Activated CD8-positive, alpha-beta memory T cell treated with anti-CD3 and anti-CD28 coated beads, Interleukin-2, amount 10 ng/mL, durations not matched to agents 7 days and 5 days (primary cell): ENCODE measurements around the gene GPX4. TPM values are rescaled to one million over a fixed set of nuclear protein-coding genes. Genes with fewer than 3 reads are reported as not detected.

Experiments
- ATAC-seq: fragments of 150-1000 bp; cut with Tn5 transposase; one replicate; pipeline ENCODE4 v1.10.0; 2021; ENCODE audit warnings: moderate library complexity
- CTCF ChIA-PET: fragments of 350-600 bp; sonication (Branson Sonifier 250); formaldehyde crosslinking; loops from one replicate; lab custom pipeline; 2021; ENCODE audit warnings: antibody characterized with exemption; lab: Charles Lee
- DNase-seq: peaks from one replicate; pipeline ENCODE4 v3.0.0-alpha.2; 2020
- H3K27ac Mint-ChIP-seq: one replicate; pipeline ENCODE4 v1.8.0; 2021; ENCODE audit warnings: mild to moderate bottlenecking, mixed read lengths
- H3K27me3 Mint-ChIP-seq: one replicate; pipeline ENCODE4 v1.8.0; 2021; ENCODE audit warnings: mixed read lengths
- H3K36me3 Mint-ChIP-seq: one replicate; pipeline ENCODE4 v1.8.0; 2021; ENCODE audit warnings: mild to moderate bottlenecking, mixed read lengths
- H3K4me1 Mint-ChIP-seq: one replicate; pipeline ENCODE4 v1.8.0; 2021; ENCODE audit warnings: mixed read lengths
- H3K4me3 Mint-ChIP-seq: one replicate; pipeline ENCODE4 v1.8.0; 2021; ENCODE audit warnings: mild to moderate bottlenecking, moderate library complexity, mixed read lengths
- H3K9me3 Mint-ChIP-seq: one replicate; pipeline ENCODE4 v1.8.0; 2022; ENCODE audit warnings: low read depth, mixed read lengths
- total RNA-seq, 2 experiments: library from RNA; stranded (reverse); gene quantifications; one replicate each; pipeline ENCODE4 v1.2.3, GENCODE V29; 2021

GPX4 gene
- total RNA-seq, 2 experiments from 2014 or later: 143 to 217 TPM

DNA sequence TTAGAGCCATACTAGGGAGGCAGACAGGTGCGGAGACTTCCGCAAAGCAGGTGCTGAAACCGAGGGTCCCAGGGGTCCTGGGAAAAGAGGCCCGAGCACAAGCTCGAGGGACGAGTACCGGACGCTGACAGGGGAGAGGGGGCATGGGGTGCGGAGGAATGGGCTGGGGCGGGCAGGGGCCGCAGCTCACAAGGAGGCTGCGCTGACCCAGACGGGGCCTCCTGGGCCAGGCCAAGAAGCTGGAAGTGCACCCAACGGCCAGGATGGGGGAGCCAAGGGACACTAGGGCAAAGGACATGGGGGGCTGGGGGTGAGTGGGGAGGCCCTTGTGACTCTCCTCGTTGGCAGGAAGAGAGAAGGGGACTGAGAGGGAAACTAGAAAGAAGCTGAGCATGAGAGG, 10.5 kb upstream of the GPX4 start:
- Mint-ChIP-seq H3K4me3 (peak overlapping the region; percentile 86), H3K4me1 (peaks cover 54% of the 10 kb centered on the region), H3K27ac (peak overlapping the region; percentile 37), H3K27me3 (no peaks in the 10 kb centered on the region), H3K9me3 (no peaks in the 10 kb centered on the region), H3K36me3 (peaks cover 1% of the 10 kb centered on the region)
- CTCF ChIA-PET: interaction anchor here (0.6 to 3.1 kb wide), 7 partner anchors 8 to 99 kb away, joined by 3 to 12 read pairs (median 4); partner anchors contain the start of gene CNN2
- no peak for DNase-seq
- ATAC-seq: no peak

DNA sequence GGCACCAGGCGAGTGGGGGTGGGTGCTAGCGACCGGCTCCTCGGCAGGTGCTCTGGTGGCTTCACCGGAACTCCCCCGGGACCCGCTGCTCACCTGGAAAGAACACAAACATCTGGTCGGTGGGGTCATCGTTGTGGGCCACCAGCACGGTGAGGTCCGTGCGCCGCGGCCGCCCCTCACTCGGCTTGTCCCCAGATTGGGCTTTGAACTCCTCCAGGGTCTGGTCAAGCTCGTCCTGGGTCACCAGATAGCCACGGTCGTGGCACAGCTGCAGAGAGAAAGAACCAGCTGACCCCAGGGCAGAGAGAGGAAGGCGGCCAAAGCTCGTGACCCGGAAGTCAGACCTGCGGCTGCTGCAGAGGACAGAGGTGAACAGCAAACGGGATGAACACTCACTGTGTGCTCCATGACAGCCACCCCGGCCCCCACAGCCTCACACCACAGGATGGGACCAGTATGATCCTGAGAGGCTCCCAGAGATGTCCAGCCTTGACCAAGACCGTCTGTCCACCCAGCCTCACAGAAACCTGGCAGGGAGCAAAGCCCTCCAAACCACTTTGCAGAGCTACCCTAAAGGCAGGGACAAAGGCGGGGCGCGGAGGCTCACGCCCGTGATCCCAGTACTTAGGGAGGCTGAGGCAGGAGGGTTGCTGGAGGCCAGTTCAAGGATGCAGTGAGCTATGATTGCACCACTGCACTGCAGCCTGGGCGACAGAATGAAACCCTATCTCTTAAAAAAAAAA, 9.8 kb upstream of the GPX4 start:
- no peak for ATAC-seq
- H3K4me3 Mint-ChIP-seq: peak overlapping the region; percentile 86
- H3K27ac Mint-ChIP-seq: peak overlapping the region; percentile 69
- H3K27me3 Mint-ChIP-seq: no peaks in the 10 kb centered on the region
- peaks cover 3% of the 10 kb centered on the region for H3K36me3 Mint-ChIP-seq
- CTCF ChIA-PET: interaction anchor here (0.6 to 3.1 kb wide), 10 partner anchors 9 to 98 kb away, joined by 3 to 12 read pairs (median 4); partner anchors contain the start of genes ARHGAP45 and CNN2
- no peak for DNase-seq
- peaks cover 55% of the 10 kb centered on the region for H3K4me1 Mint-ChIP-seq
- no peaks in the 10 kb centered on the region for H3K9me3 Mint-ChIP-seq

DNA sequence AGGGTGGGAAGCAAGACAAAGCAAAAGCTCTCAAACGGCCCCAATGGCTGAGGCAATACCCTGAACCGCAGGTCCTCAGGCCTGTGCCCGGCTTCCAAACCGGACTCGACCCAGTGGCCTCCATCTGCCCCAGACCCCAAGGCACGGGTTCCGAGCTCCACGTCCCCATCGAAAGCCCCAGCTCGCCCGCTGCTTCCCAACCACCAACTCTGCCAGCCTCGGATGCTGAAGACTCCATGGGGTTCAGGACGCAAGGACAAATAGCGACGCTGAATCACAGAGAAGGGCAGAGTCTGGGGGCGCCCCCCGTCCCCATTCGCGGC, 9.2 kb upstream of the GPX4 start:
- H3K9me3 Mint-ChIP-seq: no peaks in the 10 kb centered on the region
- H3K4me3 Mint-ChIP-seq: peak overlapping the region; percentile 86
- peak overlapping the region; percentile 69 for H3K27ac Mint-ChIP-seq
- ATAC-seq (peak; percentile 4), DNase-seq (no peak)
- no peaks in the 10 kb centered on the region for H3K27me3 Mint-ChIP-seq
- H3K36me3 Mint-ChIP-seq: peaks cover 6% of the 10 kb centered on the region
- CTCF ChIA-PET: interaction anchor here (0.9 to 3.1 kb wide), 8 partner anchors 9 to 150 kb away, joined by 3 to 12 read pairs (median 4); partner anchors contain the start of genes ARHGAP45 and CNN2
- H3K4me1 Mint-ChIP-seq: peaks cover 60% of the 10 kb centered on the region

DNA sequence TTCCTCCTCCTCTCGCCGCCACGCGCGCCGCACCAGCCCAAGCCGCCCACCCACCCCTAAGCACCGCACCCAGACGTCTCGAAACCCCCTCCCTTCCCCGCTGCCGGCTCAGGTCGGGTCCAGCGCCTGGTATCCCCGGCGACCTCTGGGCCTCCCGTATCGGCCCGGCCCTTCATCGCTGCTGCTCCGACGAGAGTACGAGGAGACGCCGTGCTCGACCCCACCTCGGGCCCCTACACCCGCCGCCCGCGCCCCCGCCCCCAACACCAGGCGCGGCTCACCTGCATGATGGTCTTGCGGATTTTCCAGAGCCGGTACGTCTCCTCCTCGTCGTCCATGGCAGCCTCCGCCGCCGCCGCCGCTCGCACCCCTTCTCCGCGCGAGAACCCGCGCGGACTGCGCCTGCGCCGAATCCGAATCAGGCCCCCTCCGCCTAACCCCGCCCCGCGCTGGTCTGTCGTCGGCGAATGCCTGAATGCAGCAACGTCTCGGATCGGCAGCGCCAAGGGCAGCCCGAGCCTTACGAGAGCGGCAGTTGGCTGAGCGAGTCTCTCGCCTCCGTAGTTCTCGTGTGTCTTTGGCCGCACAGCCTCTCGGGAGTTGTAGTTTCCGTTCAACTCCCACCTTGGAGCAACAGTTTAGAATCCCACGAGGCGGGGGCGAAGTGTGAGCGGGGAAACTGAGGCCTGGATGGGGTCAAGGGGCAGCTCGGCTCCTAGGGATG, 8.7 kb upstream of the GPX4 start, which contains the start of gene POLR2E:
Gene POLR2E (minus strand): TSS at position 398 of the 724 bp plus-strand sequence. CDS start 60 bp downstream, at position 338.
- no peaks in the 10 kb centered on the region for H3K27me3 Mint-ChIP-seq
- peaks cover 62% of the 10 kb centered on the region for H3K4me1 Mint-ChIP-seq
- H3K9me3 Mint-ChIP-seq: peaks cover 3% of the 10 kb centered on the region
- H3K27ac Mint-ChIP-seq: peak within 1 kb of the TSS; percentile 91
- CTCF ChIA-PET: interaction anchor here (1.3 to 3.1 kb wide), 5 partner anchors 10 to 149 kb away, joined by 3 to 12 read pairs (median 6); partner anchors contain the start of gene ARHGAP45
- H3K4me3 Mint-ChIP-seq: peak within 1 kb of the TSS; percentile 86
- peak; percentile 99 for DNase-seq
- H3K36me3 Mint-ChIP-seq: peaks cover 11% of the 10 kb centered on the region
- peak; percentile 96 for ATAC-seq

DNA sequence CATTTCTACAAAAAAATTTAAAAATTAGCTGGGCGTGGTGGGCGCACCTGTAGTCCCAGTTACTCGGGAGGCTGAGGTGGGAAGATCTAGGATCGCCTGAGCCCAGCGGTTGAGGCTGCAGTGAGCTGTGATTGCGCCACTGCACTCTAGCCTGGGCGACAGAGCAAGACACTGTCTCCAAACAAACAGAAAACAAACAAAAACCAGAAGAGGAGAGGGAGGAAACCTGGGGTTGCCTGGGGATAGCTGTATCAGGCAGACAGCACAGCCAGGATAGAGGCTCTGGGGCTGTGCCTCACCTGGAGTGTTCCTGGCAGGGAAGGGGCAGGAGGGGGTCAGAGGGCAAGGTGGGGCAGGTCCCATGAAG, 6.0 kb upstream of the GPX4 start:
- H3K9me3 Mint-ChIP-seq: peaks cover 3% of the 10 kb centered on the region

DNA sequence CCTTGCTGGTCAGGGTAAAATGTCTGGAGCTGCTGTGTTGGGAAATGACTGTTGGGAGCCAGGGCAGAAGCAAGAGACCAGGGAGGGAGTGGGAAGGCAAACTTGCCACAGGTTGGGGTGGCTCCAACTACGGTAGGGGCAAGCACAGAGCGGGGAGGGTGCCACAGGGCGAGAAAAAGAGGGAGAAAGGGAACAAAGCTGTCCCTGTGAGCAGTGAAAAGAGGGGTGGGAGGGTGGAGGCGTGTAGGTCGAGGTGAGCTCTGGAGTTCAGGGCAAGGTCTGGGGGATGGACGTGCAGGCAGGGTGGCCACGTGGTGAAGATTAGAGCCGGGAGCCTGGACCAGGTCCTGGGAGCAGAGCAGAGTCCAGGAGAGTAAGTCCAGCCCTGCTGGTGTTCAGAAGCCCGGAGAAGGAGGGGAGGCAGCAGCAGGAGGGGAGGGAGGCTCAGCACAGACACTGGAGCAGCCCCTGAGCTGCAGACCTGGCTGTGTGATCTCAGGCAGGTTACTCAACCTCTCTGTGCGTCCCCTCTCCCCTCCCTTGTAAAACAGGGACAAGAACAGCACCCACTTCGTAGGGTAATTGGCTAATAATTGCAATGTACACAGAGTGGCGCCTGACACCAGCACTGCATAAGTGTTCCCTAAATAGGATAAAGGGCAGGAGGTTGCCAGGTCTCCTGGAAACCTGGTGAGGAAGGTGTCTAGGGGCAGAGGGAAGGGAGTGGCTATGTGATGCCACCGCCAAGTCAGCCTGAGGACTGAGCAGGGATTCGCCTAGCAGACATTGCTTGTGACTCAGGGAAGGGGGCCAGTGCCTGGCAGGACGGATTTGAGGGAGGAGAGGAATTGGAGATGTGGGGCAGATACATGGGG, 5.4 kb upstream of the GPX4 start:
- Mint-ChIP-seq H3K36me3 (peaks cover 11% of the 10 kb centered on the region), H3K27ac (peak overlapping the region; percentile 33), H3K9me3 (peaks cover 3% of the 10 kb centered on the region), H3K4me1 (peaks cover 68% of the 10 kb centered on the region), H3K4me3 (no peak overlapping the region), H3K27me3 (no peaks in the 10 kb centered on the region)
- ATAC-seq (no peak), DNase-seq (no peak)
- CTCF ChIA-PET: interaction anchor here (2.4 kb wide), 1 partner anchor 67 kb away, joined by 4 read pairs; no protein-coding TSS in a partner anchor

More for the DNA sequence above, 6.0 kb upstream of the GPX4 start:
- no peak for ATAC-seq
- no peak for DNase-seq
- Mint-ChIP-seq H3K4me1 (peaks cover 67% of the 10 kb centered on the region), H3K27me3 (no peaks in the 10 kb centered on the region), H3K4me3 (no peak overlapping the region), H3K36me3 (peaks cover 11% of the 10 kb centered on the region), H3K27ac (peak overlapping the region; percentile 9)
- CTCF ChIA-PET: interaction anchor here (2.4 kb wide), 1 partner anchor 67 kb away, joined by 4 read pairs; no protein-coding TSS in a partner anchor

DNA sequence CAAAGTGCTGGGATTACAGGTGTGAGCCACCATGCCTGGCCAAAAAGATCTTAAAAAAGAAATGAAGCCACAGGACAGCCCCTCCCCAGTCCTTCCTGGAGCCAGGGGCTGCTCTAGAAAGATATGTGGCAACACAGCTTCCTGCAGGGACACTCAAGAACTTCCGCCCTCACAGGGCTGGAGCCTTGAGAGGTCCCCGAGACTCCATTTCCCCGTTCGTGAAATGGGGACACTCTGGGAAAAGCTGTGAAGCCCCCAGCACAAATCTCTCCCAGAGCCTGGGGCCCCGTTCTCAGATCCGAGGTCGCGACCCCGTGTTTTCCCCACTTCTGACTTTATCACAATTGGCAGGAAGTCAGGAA, 2.5 kb upstream of the GPX4 start:
- CTCF ChIA-PET: interaction anchor here (0.9 to 1.7 kb wide), 3 partner anchors 18 to 94 kb away, joined by 3 to 6 read pairs (median 5); no protein-coding TSS in a partner anchor
- peaks cover 3% of the 10 kb centered on the region for H3K9me3 Mint-ChIP-seq
- DNase-seq (no peak), ATAC-seq (no peak)
- peaks cover 9% of the 10 kb centered on the region for H3K36me3 Mint-ChIP-seq
- no peaks in the 10 kb centered on the region for H3K27me3 Mint-ChIP-seq
- H3K4me1 Mint-ChIP-seq: peaks cover 52% of the 10 kb centered on the region
- H3K27ac Mint-ChIP-seq: peak overlapping the region; percentile 84
- H3K4me3 Mint-ChIP-seq: no peak overlapping the region

DNA sequence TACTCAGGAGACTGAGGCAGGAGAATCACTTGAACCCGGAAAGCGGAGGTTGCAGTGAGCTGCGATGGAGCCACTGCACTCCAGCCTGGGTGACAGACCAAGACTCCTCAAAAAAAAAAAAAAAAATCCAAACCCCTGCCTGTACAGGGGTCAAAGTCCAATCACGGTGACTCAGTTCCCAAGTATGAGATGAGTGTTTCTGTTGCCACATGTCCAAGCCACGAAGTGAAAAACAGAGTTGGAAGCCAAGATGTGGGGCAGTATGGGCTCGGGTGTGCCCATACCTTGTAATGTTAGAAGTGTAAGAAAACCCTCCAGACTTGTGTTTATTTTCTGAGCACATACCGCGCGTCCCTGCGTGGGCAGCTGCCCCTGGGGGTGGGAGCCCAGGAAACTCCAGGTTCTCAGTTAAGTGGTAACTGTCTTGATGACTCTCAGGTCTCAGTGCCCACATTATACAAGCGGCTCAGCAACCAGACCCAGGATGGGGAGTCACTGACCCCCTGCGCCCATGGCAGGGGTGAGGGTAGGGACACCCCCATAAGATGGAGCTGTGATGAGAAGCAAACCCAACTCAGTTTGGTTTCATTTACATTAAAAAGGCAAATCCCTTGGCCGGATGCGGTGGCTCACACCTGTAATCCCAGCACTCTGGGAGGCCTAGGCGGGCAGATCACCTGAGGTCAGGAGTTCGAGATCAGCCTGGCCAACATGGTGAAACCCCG, 1.2 kb upstream of the GPX4 start:
- peak; percentile 84 for DNase-seq
- ATAC-seq: peak; percentile 9
- Mint-ChIP-seq H3K4me1 (peaks cover 48% of the 10 kb centered on the region), H3K4me3 (peak overlapping the region; percentile 57), H3K9me3 (peaks cover 3% of the 10 kb centered on the region), H3K27me3 (no peaks in the 10 kb centered on the region), H3K36me3 (peaks cover 9% of the 10 kb centered on the region), H3K27ac (peak overlapping the region; percentile 84)
- CTCF ChIA-PET: interaction anchor here (0.8 to 3.0 kb wide), 6 partner anchors 11 to 120 kb away, joined by 3 to 15 read pairs (median 4); partner anchors contain the start of gene ARHGAP45

DNA sequence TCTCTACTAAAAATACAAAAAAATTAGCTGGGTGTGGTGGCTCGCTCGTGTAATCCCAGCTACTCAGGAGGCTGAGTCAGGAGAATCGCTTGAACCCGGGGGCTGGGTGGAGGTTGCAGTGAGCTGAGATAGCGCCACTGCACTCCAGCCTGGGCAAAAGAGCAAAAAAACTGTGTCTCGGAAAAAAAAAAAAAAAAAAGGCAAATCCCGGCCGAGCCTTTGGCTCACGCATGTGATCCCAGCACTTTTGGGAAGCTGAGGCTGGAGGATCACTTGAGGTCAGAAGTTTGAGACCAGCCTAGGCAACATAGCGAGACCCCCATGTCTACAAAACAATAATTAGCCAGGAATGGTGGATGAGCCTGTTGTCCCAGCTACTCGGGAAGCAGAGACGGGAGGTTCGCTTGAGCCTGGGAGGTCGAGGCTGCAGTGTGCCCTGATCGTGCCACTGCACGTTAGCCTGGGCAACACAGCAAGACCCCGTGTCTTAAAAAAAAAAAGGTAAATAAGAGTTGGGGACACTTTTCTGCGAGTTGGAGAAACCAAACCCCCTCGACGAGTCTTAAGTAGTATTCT, 574 bp upstream of the GPX4 start:
- peak overlapping the region; percentile 84 for H3K27ac Mint-ChIP-seq
- no peak for DNase-seq
- peak overlapping the region; percentile 57 for H3K4me3 Mint-ChIP-seq
- no peaks in the 10 kb centered on the region for H3K27me3 Mint-ChIP-seq
- peaks cover 44% of the 10 kb centered on the region for H3K4me1 Mint-ChIP-seq
- no peak for ATAC-seq
- H3K9me3 Mint-ChIP-seq: peaks cover 3% of the 10 kb centered on the region
- CTCF ChIA-PET: interaction anchor here (0.8 to 3.0 kb wide), 7 partner anchors 10 to 119 kb away, joined by 3 to 15 read pairs (median 4); partner anchors contain the start of gene ARHGAP45
- H3K36me3 Mint-ChIP-seq: peaks cover 9% of the 10 kb centered on the region

DNA sequence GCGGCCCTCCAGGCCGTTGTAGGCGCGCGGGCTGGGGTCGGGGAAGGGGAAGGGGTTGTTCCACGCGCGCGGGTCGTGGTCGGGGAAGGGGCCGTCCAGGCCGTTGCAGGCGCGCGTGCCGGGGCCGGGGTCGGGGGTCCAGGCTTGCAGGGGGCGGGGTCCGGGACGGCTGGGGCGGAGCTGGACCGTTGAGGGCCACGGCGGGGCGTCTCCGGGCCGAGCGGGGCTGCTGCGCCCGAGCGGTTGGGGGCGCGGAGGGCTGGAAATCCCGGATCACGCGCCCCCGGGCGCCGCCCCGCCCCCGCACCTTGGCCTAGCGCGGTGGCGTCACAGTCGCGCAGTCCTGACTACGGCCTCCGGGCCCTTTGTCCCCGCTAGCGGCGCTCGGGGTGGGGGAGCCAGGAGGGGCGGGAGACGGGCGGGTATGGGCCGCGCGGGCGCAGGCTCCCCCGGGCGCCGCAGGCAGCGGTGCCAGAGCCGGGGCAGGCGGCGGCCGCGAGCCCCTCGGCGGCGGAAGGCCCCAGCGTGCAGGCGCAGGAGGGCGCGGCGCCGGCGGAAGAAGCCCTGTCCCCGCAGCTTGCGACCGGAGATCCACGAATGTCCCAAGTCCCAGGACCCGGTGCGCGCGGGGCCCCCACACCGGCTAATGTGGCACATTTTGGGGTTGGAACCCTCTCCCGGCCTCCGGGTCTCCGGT, 665 bp downstream of the GPX4 start:
- peaks cover 3% of the 10 kb centered on the region for H3K9me3 Mint-ChIP-seq
- H3K36me3 Mint-ChIP-seq: peaks cover 8% of the 10 kb centered on the region
- ATAC-seq (peak; percentile 41), DNase-seq (peak; percentile 81)
- H3K27ac Mint-ChIP-seq: peak overlapping the region; percentile 15
- no peaks in the 10 kb centered on the region for H3K27me3 Mint-ChIP-seq
- H3K4me1 Mint-ChIP-seq: peaks cover 33% of the 10 kb centered on the region
- peak overlapping the region; percentile 70 for H3K4me3 Mint-ChIP-seq
- CTCF ChIA-PET: interaction anchor here (0.5 to 3.0 kb wide), 6 partner anchors 9 to 120 kb away, joined by 3 to 15 read pairs (median 3); partner anchors contain the start of gene WDR18
